Pancreas (tissue), 10 donors: Measurements from ENCODE around the gene KIF21B. TPM values are rescaled to one million over a fixed set of nuclear protein-coding genes. Genes with fewer than 3 reads are reported as not detected.

Experiments
- ATAC-seq, 4 donors: fragments of 200-7000 bp; cut with Tn5 transposase; one replicate each; pipeline versions ENCODE4 v1.8.0 to v1.9.1; 2020; ENCODE audit warnings: mild to moderate bottlenecking in 4 of 4, moderate library complexity in 4 of 4
- DNase-seq, 6 donors: peaks; one replicate each; pipeline ENCODE4 v3.0.0-alpha.2; 2020
- FAIRE-seq: peaks from 2 replicates; lab custom pipeline; 2012; peaks lifted over from hg19 to GRCh38; lab: Jason Lieb, UNC
- H3K27ac ChIP-seq, 4 donors: fragments of 200-600 bp; sonication (generic); 1 replicate in 3 of 4; 2 replicates in 1 of 4; pipeline versions ENCODE4 v1.5.0 to v1.8.0; 2020
- H3K27me3 ChIP-seq, 4 donors: fragments of 200-600 bp; one replicate each; pipeline ENCODE4 v1.8.0; 2021
- H3K36me3 ChIP-seq, 3 donors: fragments of 200-600 bp; sonication (generic) in 1 of 3; one replicate each; pipeline versions ENCODE4 v1.5.0 to v1.8.0; 2020 to 2021
- H3K4me1 ChIP-seq, 3 donors: fragments of 200-600 bp; one replicate each; pipeline ENCODE4 v1.8.0; 2021
- H3K4me3 ChIP-seq, 4 donors: fragments of 200-600 bp; sonication (generic) in 2 of 4; one replicate each; pipeline versions ENCODE4 v1.5.0 to v1.8.0; 2020 to 2021
- H3K9me3 ChIP-seq, 4 donors: fragments of 200-600 bp; one replicate each; pipeline ENCODE4 v1.8.0; 2021
- CTCF ChIP-seq, 4 donors: fragments of 200-600 bp; sonication (generic) in 3 of 4; IDR thresholded peaks; one replicate each; pipeline versions ENCODE4 v1.5.0 to v1.8.0; 2021; ENCODE audit warnings: antibody characterized with exemption in 4 of 4
- WGBS, 2 donors: extraction: QIAGEN DNeasy Blood & Tissue Kit; methylation state at CpG; one replicate each; pipeline ENCODE4 v1.1.7; 2013; 5-methylcytosine and 5-hydroxymethylcytosine counted together
- intact Hi-C, 3 donors: fragments of 100-400 bp; cut with DNase I; formaldehyde crosslinking; loops; one replicate each; pipeline versions ENCODE4 v1.11.1 to v1.14.2; 2022
- polyA plus RNA-seq, 2 donors: library from polyadenylated mRNA; stranded (reverse); fragments of 200-250 nt; gene quantifications; one replicate each; pipeline ENCODE4 v1.2.3, GENCODE V29; 2013
- total RNA-seq, 6 donors: library from RNA; stranded (reverse); fragmentation: NEBNext Ultra II Directional in 4 of 6; extraction: Animal tissue kit (Norgen Biotek cat#: 25700) in 4 of 6; gene quantifications; one replicate each; pipeline versions ENCODE4 v1.2.1 to v1.2.4, GENCODE V29; 2021 to 2023
- donor health status: healthy with polysubstance abuse.
- donor health status: DM: no; HTN: no; CAD: no; lungs with moderate emphysema.
- donor health status: DM: no; HTN: no; CAD: no.
- donor health status: control.
- donor health status: control.
- donor health status: Bipolar disorder and iron deficiency.
- donor health status: DM: yes; HTN: yes; CAD: no.
- donor health status: DM: no; HTN: no; CAD: no.
- donor health status: DM: no; HTN: no; CAD: no.
- donor health status: DM: yes; HTN: yes; CAD: no.

The KIF21B gene
- total and polyA plus RNA-seq, 8 donors, result 0.51 to 2.5 (median 0.93) TPM

GRCh38 chr1:200971428-200971903, 52.0 kb downstream of the KIF21B start:
- TF ChIP-seq CTCF (IDR thresholded peaks at IDR 0.05), result no peak
- DNase-seq (peak in 1 of 6 donors; percentile 66), FAIRE-seq (no peak), ATAC-seq (no peak)
- Histone ChIP-seq H3K9me3 (no peaks in the 10 kb centered on the region), H3K4me1 (no peaks in the 10 kb centered on the region), H3K27ac (no peak overlapping the region), H3K4me3 (no peak overlapping the region), H3K36me3 (no peaks in the 10 kb centered on the region), H3K27me3 (no peaks in the 10 kb centered on the region)
- intact Hi-C loops, result loop anchor here in 2 of 3 donors (5.0 to 10.0 kb wide), 4 partner anchors 71 to 253 kb away; partner anchors contain the start of gene CACNA1S (in 2 of the 2)
- 67 to 76% methylated on average over 14 of the region's 14 CpGs for WGBS, 2 donors

- DNase-seq (no peak), FAIRE-seq (no peak), ATAC-seq (no peak)
- Histone ChIP-seq H3K27ac (no peak overlapping the region), H3K36me3 (no peaks in the 10 kb centered on the region), H3K4me1 (no peaks in the 10 kb centered on the region), H3K9me3 (no peaks in the 10 kb centered on the region), H3K4me3 (no peak overlapping the region), H3K27me3 (no peaks in the 10 kb centered on the region)
- no peak for TF ChIP-seq CTCF (IDR thresholded peaks at IDR 0.05)
- intact Hi-C loops, result loop anchor here in 2 of 3 donors (5.0 to 10.0 kb wide), 4 partner anchors 71 to 254 kb away; partner anchors contain the start of gene CACNA1S (in 2 of the 2)
- 85 to 91% methylated on average over 14 of the region's 14 CpGs for WGBS, 2 donors
These were observed 52.6 kb downstream of the KIF21B start for GRCh38 chr1:200970771-200971427.

GRCh38 chr1:200969726-200970561, 53.6 kb downstream of the KIF21B start:
- H3K27me3 ChIP-seq, result no peaks in the 10 kb centered on the region
- H3K27ac ChIP-seq, result no peak overlapping the region
- H3K4me3 ChIP-seq, result no peak overlapping the region
- H3K36me3 ChIP-seq, result no peaks in the 10 kb centered on the region
- no peaks in the 10 kb centered on the region for H3K4me1 ChIP-seq
- TF ChIP-seq CTCF (IDR thresholded peaks at IDR 0.05), result no peak
- FAIRE-seq (no peak), ATAC-seq (no peak), DNase-seq (no peak)
- intact Hi-C loops, result loop anchor here in 2 of 3 donors (5.0 to 10.0 kb wide), 4 partner anchors 72 to 255 kb away; partner anchors contain the start of gene CACNA1S (in 2 of the 2)
- no peaks in the 10 kb centered on the region for H3K9me3 ChIP-seq
- 68 to 69% methylated on average over 11 of the region's 11 CpGs for WGBS, 2 donors

- Histone ChIP-seq H3K27me3 (no peaks in the 10 kb centered on the region), H3K4me3 (no peak overlapping the region), H3K36me3 (no peaks in the 10 kb centered on the region), H3K9me3 (no peaks in the 10 kb centered on the region), H3K27ac (no peak overlapping the region), H3K4me1 (no peaks in the 10 kb centered on the region)
- no peak for FAIRE-seq
- WGBS, 2 donors, result 94% methylated on average over 13 of the region's 13 CpGs
- DNase-seq, result no peak
- no peak for TF ChIP-seq CTCF (IDR thresholded peaks at IDR 0.05)
- intact Hi-C loops, result no loop called here
- ATAC-seq, result no peak
These were observed 54.8 kb downstream of the KIF21B start for GRCh38 chr1:200968469-200969410.
